C1 segment of cervical spinal cord (tissue), 14 donors: Measurements from ENCODE around the gene ATOSB.
"Not testable (repeated sequence)": the region's sequence is repeated elsewhere in the genome, so short reads cannot be mapped to it uniquely, and the experiment has no call there.

Source experiments
- DNase-seq, 14 donors: peaks; one replicate each; lab custom pipeline; 2025; lab: John Stamatoyannopoulos, UW

Gene ATOSB, protein sequence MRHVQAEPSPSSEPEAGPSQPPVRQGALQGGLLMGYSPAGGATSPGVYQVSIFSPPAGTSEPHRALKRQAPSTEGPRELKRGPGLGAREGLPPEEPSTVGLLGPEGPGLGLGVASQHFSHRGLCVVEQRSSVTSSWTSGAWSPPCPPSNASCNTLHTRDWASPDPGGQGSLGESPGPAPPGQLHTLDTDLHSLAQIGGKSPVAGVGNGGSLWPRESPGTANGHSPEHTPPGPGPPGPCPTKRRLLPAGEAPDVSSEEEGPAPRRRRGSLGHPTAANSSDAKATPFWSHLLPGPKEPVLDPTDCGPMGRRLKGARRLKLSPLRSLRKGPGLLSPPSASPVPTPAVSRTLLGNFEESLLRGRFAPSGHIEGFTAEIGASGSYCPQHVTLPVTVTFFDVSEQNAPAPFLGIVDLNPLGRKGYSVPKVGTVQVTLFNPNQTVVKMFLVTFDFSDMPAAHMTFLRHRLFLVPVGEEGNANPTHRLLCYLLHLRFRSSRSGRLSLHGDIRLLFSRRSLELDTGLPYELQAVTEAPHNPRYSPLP

DNA sequence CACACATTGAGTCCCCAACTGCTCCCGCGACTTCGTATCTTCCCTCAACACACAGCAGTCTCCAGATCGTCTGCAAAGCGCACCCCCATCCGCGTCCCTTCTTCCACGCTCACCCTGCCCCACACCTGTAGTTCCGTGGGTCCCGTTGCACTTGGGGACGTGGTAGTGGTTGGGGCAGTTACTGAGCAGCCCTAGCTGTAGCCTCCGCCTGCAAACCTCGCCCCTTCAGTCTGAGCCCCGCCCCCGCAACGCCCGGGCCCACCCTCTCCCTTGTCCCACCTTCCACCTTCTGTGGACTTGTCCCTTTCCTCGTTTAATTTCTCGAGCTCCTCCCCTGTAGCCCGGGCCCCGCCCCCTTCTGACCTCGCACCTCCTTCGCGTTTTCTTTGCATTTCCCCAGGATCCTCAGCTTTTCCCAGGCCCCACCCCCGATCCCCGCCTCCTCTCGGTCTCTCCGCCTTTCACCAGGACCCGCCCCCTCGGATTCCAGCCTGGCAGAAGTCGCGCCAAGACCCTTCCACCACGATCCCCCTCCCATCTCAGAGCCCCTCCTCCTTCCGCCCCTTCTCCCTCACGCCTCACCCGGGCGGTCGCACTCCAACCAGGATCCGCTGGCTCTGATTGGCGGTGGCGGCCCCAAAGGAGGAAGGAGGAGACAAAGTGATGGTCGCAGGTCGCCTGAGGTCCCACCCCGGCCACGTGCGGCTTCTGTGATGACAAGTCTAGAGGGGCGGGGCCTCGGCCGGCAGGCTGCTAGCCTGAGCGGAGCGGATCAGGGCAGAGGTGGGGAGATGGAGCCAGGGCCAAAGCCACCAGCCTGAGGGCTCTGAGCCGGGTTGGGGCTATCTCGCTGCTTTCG, at the start of gene ATOSB:
ATOSB (minus strand) TSS at position 183 of the 859 bp plus-strand sequence. CDS start 7,588 bp downstream, outside the sequence.
- DNase-seq: peak; percentile 56 to 98 (median 90)

DNA sequence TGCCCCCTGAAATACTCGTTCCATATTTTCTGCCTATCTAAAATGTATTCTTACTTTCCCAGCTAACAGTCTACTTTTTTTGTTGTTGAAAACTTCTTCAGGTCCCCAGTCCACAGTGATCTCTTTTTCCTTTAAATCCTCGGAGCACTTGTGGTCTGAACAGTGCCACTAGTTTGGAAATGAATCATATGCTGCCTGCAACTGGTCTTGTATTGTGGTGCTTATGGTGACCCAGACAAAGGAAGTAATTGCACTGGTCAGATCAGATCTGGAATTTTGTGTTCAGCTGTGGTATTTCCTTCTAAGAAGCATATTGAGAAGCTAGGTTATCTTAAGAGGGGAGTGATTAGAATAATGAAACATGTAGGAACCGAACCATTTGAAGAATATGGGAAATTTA, 49.0 kb upstream of the ATOSB start:
- no peak for DNase-seq

DNA sequence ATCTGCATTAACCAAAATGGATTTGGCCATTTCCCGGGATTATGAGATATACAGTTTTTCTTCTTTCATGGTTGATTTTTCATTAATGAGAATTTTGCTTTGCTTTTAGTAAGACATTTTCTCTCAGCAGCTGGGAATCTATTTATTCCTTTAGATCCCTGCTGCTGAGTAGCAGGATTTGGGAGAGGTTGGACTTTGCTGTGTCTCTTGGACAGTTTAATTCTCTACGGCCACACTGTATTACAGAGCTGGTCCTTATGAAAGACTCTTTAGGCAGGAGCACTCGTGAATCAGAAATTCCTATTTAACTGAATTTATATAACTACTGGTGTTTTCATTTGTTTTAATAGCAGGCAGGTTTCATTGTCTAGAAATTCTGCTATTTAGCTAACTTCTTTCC, 47.8 kb upstream of the ATOSB start:
- DNase-seq: peak in 2 of 14 donors; percentile 3 to 22

DNA sequence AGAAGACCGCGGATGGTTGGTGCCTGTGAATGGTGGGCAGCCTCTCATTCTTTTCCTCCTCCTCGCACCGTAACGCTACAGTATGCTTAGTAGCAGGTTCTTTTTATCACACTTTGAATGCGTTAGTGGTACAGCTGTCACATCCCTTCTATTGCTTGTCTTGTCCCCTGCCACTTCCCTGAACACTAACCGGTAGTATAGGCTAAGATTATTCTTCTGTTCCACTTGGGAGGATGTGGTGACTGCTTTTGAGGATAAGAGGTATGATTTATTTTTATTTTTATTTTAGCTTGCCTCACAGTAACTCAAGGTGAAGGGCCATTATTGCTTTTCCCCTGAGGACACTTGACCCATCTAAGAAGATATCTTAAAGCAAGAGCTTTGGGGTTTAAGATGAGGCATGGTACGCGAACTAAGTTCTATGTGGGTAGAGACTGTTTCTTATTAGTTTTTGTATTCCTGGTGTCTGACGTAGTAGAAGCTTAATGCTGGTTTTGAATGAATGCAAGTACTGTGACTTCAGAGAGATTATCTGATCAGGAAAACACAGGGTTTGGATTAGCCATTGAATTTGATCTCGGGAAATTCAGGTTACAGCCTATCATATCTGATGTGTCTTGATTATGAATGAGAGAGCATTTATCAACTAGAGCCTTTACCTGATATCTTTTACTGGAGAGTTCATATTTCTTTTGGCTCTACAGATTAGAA, 47.1 kb upstream of the ATOSB start:
- peak in 2 of 14 donors; percentile 16 to 45 for DNase-seq

DNA sequence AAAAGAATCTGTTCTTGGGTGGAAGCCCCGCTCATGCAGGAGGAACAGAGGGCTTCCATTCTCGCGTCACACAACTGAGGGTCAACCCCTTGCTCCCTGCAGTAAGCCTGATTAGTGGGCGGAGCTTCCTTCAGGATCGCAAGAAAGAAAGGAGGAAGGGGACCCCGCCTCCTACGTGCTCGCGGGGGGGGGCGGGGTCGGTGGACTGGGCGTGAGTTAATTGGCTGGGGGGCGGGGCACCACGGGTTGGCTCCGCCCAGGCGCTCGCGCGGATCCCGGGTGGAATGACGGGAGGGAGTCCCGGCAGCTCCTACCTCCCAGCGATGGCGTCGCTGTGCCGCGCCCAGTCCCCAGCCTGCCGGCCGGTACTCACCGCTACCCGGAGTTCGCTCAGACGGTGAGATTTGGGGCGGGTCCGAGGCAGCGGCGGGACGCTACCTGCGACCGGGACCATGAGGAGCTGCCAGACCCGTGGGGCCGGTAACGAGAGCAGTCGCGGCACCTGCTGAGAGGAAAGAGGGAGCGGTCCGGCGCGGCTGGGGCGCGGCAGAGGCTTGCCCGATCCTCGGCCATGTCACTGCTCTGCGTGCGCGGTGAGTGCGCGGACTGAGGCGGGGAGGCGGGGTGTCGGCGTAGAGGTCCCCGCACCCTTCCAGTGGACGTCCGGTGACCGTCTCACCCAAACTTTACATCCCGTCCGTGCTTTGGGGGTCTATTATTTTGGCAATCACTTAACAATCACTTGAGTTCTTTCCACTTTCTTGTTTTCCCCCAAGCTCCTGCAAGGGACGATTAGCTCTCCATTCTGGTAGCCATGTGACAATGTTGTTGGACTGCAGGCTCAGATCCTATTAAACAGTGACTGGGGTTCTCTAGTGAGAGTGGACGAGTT, 46.3 kb upstream of the ATOSB start, which contains the start of gene UNC13B:
UNC13B (plus strand) TSS at position 297 of the 892 bp plus-strand sequence; CDS start at position 572, 275 bp downstream.
- peak; percentile 67 to 94 (median 87) for DNase-seq

DNA sequence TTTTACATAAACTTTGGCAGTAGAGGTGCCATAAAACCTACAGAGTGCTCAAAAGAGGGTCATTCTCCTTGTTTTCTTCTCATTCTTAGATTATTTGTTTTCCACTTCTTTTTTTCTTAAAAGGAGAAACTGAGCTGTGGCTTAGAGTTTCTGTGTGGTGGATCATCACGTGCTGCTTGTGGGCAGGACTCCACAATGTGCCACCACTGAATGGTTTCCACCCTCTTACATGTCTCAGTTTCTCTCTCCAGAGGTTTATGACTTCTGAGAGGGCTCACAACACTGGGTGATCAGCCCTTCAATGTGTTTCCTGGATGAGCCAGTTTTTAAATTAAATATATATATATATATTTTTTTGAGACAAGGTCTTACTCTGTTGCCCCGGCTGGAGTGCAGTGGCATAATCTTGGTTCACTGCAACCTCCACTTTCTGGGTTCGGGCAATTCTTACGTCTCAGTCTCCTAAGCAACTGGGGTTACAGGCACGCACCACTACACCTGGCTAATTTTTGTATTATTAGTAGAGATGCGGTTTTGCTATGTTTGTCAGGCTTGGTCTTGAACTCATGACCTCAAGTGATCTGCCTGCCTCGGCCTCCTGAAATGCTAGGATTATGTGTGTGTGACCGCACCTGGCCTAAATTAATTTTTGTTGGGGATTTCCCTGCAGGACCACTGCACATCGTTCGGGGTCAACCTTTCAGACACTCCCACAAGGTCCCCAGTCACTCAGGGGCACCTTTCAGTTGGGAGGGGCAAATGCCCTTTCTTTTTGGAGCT, 43.0 kb upstream of the ATOSB start:
- DNase-seq: no peak

DNA sequence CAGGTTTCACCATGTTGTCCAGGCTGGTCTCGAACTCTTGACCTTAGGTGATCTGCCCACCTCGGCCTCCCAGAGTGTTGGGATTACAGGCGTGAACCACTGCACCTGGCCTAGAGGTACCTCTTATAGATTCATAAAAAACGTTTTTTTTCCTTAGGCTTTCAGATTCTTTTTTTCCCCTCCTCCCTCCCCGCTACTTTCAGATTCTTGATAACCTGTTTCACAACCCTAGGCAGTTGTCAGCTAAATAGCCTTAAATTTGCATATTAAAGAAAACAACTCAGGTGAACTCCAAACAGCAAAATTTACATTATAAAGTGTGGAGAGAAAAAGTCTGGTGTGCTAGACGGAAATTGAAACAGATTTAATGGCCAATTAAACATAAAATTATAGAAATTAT, 42.2 kb upstream of the ATOSB start:
- DNase-seq: not testable (repeated sequence)

DNA sequence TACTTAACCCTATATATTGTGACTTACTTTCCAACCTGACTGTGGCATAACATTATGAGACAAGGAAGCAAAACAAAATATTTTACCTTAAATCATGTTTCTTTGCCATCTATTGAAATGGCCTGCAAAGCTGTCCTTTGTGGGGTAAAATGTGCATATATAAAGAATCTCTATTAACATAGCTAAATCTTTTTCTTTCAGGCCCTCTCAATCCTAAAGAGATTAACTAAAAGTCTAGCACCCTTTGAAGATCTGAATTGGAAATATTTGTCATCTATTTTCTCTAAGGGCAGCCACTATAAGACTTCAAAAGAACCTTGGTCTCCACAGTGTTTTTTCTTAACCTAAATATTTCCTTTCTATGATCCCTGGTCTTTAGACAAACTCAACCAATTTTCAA, 41.1 kb upstream of the ATOSB start:
- no peak for DNase-seq

DNA sequence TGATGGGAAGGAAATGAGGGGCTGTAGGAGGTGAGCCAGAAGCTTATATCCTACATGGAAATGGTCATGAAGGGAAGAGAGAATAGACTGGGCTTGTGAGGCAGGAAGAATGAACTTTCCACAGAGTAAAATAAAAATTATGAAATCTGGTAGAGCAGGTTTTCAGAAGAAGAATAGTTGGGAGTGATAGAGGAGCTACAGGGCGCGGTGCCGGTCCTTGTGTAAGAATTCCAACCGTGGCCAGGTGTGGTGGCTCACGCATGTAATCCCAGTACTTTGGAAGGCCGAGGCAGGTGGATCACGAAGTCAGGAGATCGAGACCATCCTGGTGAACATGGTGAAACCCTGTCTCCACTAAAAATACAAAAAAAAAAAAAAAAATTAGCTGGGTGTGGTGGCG, 37.3 kb upstream of the ATOSB start:
- no peak for DNase-seq

DNA sequence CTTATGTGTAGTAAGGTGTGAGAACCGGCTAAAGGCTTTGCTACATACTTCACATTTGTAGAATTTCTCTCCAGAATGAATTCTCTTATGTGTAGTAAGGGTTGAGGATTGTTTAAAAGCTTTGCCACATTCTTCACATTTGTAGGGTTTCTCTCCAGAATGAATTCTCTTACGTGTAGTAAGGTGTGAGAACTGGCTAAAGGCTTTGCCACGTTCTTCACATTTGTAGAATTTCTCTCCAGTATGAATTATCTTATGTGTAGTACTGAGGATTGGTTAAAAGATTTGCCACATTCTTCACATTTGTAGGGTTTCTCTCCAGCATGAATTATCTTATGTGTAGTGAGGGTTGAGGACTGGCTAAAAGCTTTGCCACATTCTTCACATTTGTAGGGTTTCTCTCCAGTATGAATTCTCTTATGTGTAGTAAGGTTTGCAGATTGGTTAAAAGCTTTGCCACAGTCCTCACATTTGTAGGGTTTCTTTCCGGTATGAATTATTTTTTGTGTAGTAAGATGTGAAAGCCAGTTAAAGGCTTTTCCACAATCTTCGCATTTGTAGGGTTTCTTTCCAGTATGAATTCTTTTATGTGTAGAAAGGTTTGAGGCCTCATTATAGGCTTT, 32.4 kb upstream of the ATOSB start:
- DNase-seq: not testable (repeated sequence)

DNA sequence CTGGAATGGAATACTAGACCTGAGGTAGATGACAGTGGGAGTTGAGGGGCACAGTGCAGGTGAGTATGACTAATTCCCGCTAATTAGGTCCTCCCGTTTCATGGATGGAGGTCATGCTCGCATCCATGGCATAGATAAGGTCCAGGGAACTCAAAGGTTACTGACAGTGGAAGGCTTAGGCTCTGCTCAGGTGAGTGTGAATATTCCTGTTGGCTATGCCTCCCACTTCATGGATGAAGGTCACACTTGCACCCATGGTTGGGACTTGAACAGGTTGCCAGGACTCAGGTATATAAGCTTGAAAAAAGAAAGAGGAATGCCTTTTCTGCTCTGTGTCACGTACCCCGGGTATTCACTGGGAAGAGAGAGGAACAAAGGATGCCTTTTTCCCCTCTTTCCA, 26.4 kb upstream of the ATOSB start:
- DNase-seq: no peak

DNA sequence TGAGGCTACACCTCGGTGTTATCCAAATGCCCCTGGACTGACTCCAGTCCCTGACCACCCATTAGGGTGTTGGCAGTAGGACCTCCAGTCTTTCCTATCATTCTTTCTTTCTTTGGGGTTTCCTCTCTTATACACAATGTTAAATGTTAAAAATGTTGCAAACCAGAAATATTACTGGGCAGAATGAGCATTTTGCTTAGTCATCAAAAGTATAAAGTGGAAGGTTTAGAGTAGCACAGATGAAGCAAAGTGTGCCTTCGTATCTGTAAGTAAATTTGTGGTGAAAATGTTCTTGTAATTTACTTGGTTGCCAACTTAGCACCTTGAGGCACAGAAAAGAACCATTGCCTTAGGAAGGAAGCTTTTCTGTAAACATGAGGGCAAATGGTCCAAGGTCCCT, 24.4 kb upstream of the ATOSB start:
- DNase-seq: no peak

DNA sequence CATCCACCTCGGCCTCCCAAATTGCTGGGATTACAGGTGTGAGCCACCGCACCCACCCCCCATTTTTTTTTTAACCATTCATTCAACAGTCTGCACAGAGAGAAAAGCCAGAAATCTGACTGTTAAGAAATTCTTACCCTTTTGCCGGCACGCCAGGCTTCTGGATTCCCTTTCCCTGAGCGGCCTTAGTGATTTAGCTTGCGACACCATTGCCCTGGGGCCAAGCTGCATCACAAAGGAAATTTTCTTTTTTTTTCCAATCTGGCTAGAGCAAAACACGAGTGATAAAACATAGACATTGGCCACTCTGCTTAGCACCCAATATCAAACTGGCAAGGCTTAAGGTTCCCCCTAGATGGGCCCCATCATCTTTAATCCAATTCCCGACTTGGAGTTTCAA, 21.2 kb upstream of the ATOSB start:
- DNase-seq: no peak

DNA sequence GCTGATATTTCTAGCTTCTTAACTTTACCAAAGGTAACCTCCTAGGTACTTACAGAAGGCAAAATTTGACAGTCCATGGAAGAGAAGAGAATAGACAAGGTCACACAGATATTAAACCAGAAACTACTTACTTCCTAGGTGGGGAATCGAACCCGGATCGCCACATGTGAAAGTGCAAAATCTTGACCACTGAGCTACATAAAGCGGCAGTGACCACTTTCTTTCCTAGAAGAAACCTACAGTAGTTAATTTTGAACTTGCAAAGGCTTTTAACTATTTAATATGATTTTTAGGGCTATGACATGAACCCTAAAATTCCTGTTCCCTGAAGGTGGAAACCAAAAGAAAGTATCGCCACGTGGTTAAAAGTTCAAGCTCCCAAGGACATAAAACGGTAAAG, 20.3 kb upstream of the ATOSB start:
- no peak for DNase-seq

DNA sequence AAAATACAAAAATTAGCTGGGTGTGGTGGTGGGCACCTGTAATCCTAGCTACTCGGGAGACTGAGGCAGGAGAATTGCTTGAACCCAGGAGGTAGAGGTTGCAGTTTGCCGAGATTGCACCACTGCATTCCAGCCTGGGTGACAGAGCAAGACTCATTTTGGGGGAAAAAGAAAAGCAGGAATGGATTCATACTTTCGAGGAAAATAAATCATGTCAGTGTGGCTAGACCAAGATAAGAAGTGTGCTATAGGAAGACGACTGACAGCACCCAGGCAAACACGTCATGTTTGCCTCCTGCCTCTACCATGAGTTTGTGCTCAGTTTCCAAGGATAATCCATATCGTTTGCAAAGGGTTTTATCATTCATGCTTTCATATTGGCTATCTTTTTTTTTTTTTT, 19.3 kb upstream of the ATOSB start:
- no peak for DNase-seq

DNA sequence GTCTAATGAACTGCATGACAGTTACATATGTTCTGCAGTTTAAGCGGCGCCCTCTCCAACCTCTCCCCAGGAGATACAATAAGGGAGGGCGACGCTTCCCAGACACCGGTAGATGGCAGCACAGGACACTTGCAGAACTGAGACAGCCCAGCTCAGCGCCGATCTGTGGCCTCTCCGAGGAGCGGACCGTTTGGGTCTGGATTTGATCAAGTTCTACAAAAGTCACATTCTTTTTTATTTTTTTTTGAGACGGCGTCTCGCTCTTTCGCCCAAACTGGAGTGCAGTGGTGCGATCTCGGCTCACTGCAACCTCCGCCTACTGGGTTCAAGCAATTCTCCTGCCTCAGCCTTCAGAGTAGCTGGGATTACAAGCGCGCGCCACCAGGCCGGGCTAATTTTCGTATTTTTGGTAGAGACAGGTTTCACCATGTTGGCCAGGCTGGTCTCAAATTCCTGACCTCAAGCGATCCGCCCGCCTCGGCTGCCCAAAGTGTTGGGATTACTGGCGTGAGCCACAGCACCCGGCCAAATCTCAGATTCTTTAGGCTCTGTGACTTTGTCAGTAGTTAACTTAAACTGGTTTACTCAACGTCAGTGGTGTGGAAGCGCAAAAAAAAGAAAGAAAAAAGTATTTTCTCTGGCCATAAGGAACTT, 1.4 kb upstream of the ATOSB start:
- DNase-seq: peak in 13 of 14 donors; percentile 33 to 86 (median 74)

DNA sequence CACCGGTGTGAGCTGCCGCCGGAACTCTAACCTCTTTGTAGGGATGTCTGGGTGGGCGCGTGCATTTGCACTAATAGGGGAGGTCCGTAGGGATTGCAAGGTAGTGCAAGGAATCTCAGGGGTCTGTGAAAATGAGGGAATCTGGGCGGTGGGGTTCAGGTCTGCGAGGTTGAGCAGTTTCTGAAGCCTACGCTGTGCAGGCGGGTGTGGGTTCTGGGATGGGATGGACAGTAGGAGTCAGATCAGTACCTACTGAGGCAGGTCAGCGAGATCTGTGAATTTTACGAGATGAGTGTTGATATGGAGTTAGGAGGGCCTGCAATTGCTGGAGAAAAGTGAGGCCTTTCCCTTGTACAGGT, 856 bp upstream of the ATOSB start:
- peak in 3 of 14 donors; percentile 44 to 68 (median 55) for DNase-seq

DNA sequence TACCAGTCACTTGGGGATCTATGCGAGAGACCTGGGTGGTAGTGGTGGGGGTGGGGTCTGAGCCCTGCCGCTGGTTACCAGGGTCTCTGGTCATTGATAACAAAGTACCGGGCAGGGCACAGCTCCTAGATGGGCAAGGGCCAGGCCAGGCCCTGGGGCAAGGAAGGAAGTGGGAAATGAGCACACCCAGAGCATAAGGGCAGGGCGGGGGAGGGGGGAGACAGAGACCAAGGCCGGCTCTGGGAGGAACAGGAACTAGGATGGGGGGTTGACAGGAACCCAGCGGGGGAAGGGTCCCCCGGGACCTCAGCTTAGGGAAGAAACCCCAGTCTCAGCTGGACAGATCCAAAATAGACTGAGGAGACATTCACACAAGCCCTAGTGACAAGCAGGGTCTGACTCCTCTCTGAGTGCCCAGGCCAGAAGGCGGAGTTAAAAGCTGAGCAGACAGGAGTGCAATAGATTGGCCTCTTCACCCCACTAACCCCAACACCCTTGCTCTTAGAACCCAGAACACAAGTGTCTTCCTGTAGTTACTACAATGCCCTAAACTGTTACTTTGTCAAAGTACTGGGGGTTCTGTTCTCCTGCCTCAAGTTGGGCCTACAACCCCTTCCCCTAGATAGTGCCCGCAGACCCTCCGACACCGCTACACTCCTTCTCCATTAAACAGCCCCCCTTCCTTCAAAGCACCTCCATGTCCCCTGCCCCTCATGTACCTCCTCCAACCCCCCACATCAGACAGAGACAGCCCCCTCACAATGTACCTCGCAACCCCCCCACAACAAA, 628 bp downstream of the ATOSB start:
- DNase-seq: peak in 11 of 14 donors; percentile 3 to 57 (median 21)
